ENCODE results near the gene MMP24.

DNA sequence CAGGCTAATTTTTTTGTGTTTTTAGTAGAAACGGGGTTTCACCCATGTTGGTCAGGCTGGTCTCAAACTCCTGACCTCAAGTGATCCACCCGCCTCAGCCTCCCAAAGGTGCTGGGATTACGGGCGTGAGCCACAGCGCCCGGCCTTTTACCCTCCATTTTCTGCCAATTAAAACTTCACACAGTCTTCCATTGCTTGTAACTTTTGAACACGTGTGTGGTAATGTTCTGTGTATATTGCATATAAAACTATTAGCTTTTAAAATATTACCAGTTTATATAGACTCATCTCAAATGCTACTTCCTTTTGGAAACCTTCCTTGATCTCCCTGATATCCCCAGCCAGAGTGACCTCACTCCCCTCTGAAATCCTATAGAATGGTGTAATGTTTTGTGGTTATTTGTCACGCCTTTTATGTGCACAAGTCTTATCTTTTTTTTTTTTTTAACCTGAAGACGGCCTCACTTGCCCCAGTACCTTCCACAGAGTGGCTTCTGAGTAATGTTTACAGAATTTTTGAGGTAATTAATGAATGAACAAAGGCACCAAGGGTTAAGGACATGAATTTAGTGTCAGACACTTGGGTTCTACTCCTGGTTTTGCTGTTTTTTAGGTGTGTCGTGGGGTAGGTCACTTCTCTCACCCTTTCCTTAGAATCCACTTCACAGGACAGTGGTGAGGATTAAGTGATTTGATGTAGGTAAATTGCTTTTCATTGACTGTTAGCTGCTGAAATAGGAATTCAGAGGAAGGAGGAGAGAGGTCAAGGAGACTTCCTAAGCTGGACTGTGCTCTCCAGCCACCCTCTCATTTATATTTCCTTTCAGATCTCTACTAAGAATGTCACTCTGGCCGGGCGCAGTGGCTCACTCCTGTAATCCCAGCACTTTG is 11.2 kb upstream of the MMP24 start:
- TF ChIP-seq EZH2 (IDR thresholded peaks at IDR 0.05; ENCODE audit: insufficient read depth, poor library complexity, severe bottlenecking) (no peak), EZH2phosphoT487 (IDR thresholded peaks at IDR 0.05; ENCODE audit: insufficient read depth, low read depth) (no peak)
